ENCODE results near the gene GPR78.

The GPR78 gene

GRCh38 chr4:8547108-8547911 lies 32.9 kb upstream of the GPR78 start:
- DNase-seq, result peak in 1 of 2 experiments; percentile 1

- no peak for DNase-seq
Measured at GRCh38 chr4:8547912-8548730, 32.1 kb upstream of the GPR78 start.

GRCh38 chr4:8548731-8549351 lies 31.4 kb upstream of the GPR78 start:
- DNase-seq, result no peak

GRCh38 chr4:8549352-8549931 lies 30.8 kb upstream of the GPR78 start:
- DNase-seq, result no peak

DNA sequence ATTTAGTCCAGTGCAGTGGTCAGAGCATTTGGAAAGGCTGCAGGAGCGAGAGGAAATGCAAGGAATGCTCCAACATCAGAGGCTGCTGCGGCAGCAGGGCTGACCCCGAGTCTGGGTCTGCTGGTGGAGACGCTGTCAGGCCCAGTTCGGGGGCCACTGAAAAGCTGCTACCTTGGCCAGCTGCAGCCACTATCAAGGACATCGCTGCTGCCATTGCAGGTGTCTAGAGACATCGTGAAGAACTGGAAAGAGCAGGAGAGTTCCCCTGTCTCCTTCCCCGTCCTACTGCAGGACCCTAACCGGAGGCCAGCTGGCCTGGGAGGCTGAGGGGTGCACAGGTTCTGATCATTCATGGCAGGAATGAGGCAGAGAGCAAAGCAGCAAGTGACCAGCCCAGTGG lies 29.5 kb upstream of the GPR78 start:
- no peak for DNase-seq

DNA sequence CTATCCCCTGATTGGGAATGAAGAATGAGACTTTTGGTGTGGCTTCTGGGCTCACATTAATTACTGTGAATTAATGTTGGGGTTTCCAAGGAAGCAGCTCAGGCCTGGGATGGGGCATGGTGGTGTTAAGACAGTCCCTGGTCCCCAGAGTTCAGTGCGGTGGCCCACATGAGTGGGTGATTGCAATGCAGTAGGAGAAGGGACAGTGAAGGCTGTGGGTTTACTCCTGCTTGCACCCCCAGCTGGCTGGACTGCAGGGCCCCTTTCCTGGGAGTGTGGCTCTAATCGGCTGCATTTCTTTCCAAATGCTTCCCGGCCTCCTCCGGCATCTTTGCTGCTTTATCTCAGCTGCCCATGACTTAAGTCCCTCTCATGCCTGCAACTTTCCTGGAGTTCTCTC lies 28.2 kb upstream of the GPR78 start:
- no peak for DNase-seq

GRCh38 chr4:8552581-8553205 lies 27.5 kb upstream of the GPR78 start:
- DNase-seq, result no peak

DNA sequence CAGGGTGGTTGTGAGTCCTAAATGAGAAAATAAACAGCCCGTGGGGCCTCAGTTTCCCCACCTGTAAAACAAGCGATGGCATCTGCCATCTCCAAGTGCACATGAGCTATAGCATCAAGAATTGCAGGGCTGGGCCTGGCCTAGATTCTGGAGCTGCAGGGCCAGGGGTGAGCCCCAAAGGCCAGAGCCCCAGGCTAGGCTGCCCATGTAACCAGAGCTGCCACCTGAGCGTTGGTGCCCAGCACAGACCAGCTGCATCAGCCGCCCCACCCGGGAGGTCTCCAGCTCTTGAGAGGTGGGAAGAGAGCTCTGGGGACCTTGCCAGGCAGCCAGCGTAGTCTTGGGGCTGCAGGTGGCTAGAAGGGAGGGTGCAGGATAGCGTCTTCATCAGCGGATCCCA lies 27.0 kb upstream of the GPR78 start:
- no peak for DNase-seq

GRCh38 chr4:8553991-8554405 lies 26.2 kb upstream of the GPR78 start:
- no peak for DNase-seq

DNA sequence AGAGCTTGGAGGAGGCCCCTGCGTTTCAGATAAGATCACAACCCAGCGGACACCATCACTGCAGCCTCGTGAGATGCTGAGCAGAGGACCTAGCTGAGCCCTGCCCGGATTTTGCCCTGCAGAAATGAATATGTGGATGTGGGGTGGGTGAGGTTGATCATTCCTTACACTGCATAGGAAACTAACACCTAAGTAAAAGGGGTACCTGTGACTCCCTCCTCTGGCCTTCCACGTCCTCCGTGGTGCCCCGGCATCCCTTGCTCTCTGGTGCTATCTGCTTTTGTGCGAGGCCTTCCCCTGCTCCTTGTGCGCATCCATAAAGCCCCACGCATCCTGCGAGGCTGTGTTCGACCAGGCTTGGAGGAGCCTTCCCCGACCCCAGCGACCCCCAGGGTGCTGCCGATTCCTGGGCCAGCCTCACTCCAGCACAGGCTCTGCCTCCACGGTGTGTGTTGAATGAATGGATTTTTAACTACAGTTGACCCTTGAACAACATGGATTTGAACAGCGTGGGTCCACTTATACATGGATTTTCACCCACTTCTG lies 25.6 kb upstream of the GPR78 start:
- no peak for DNase-seq

GRCh38 chr4:8555716-8556115 lies 24.5 kb upstream of the GPR78 start:
- no peak for DNase-seq

GRCh38 chr4:8556341-8557150 lies 23.6 kb upstream of the GPR78 start:
- no peak for DNase-seq

DNA sequence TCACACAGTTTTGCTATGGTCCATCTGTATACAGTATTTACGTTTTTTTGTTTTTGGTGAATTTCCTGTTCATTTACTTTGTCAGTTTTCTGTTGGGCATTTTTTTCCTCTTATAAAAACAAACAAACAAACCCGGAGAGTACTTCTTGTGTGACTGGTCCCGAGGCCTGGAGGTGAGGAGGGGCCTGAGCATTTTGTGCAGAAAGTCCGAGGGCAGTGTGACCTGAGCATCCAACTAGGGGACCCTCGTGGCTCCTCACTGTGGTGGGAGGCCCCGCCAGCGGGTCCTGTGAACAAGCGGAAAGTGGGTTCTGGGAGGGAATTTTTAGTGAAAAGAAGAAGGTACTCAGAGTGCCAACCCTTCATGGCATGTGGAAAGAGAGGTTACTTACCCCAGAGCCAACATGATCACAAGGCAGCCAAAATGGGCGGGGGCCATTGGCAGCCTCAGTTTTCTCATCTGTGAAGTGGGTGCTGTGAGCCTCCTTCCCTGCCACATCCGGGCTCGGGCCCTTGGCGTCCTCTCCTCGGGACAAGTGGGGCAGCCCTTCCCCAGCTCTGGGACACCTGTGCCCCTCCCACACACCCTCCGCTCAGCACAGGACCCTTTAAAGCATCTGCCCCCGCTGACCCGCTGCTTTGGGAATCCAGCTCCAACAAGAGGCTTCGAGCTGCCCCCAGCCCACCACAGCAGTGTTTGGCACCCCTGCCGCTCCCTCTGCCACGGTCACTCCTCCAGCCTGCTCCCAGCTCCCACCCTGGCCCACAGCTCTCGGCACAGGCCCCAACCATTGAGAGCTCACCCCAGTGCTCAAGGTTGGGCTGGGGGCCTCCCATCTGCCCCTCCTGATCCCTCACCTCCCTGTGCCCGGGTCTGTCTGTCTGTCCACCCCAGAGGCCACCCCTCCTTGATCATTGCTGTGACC lies 22.8 kb upstream of the GPR78 start:
- no peak for DNase-seq

DNA sequence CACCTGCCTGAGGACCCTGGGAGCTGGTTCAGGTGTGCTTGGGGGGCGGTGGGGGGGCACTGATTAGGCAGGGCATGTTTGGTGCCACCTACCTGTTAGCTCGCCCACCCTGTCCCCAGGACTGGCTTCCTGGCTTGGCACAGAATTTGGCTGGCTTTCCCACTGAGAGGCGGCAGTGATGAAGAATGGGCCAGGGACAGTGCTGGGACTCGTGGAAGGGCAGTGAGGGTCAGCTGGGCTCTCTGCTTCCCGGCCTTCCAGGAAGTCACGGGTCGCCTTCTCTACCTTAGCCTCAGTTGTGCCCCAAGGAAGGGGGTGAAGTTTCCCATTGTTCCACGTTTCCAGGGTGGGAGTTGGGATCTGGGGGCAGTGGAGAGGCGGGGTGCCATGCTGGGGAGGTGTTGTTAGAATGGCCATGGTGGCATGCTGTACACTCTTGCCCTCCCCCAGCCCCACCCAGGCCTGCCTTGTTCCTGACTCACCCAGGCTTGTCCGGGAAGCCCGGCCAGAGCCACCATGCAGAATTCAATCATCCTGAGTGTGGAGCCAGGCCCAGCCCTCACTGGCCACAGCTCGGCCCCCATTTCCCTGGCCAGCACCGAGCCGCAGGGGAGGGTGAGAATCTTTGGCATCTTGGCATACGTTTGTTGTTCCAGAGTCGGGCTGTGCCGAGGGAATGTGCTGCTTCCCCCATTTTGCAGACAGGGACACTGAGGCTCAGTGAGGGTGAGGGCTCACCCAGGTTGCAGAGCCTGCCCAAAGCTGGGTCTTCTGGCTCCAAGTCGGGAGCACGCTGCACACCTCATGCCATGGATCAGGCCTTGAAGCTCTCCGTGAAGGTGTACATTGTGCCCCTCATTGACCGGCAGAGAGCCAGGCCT lies 21.9 kb upstream of the GPR78 start:
- DNase-seq, result no peak

GRCh38 chr4:8559011-8559410 lies 21.2 kb upstream of the GPR78 start:
- no peak for DNase-seq

DNA sequence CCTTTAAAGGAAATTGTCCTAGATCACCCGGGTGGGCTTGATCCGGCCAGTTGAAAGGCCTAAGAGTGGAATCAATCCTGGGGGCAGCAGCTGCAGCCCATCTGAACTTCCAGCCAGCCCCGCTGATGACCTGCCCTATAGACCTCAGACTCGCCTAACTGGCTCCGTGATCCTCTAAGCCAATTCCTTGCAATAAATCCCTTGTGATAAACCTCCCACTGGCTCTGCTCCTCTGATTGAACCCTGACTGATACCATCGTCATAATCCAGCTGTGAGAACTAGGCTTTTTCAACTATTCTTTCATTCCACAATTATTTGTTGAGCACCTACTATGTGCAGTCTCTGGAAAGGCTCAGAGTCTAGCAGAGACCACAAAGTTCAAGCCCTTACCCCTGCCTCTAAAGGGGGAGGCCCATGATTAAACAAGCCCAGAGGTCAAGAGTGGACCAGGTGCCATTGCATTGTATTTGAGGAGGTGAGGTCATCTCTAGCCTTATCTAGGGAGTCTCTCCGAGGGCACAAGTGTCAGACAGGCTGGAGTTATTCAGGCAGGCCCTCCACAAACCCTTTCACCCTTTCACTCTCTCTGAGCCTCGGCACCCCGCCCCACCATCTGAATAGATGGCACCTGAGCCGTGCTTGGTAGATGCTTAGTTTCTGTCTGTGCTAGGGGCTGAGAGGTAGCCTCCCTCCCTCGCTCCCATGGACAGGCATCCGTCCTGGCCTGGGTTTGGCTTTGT lies 20.5 kb upstream of the GPR78 start:
- no peak for DNase-seq

- DNase-seq, result no peak
Measured at GRCh38 chr4:8560265-8561047, 19.7 kb upstream of the GPR78 start.

DNA sequence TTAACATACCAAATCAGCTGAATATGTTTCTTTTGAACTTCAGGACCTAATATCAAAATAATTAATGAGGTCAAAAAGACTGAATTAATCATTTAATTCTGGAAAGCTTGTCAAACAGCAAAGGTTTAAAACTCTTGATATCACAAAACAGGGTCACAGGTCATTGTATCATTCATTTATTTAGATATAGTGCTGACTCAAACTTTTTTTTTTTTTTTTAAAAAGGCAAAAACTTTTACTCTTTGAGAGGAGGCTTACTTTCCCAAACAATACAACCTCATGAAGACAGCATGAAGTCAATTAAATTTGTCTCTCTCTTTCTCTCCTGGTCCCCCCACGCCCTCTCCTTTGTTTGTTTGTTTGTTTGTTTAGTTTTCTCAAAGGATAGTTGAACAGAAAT lies 15.6 kb upstream of the GPR78 start:
- DNase-seq, result no peak
